Upper lobe of left lung (tissue), 6 donors: Measurements from ENCODE around the gene GARNL3. TPM values are rescaled to one million over a fixed set of nuclear protein-coding genes. Genes with fewer than 3 reads are reported as not detected.

Experiments
- ATAC-seq, 2 donors: fragments of 200-7000 bp; cut with Tn5 transposase; one replicate each; pipeline ENCODE4 v1.9.1; 2022; ENCODE audit warnings: mild to moderate bottlenecking in 2 of 2, moderate library complexity in 2 of 2; ENCODE audit not compliant: low FRiP score in 2 of 2
- DNase-seq, 2 donors: peaks; one replicate each; pipeline ENCODE4 v3.0.0-alpha.2; 2019 to 2020
- H3K27ac ChIP-seq, 4 donors: fragments of 200-600 bp; sonication (generic); one replicate each; pipeline ENCODE4 v1.5.1; 2016 to 2019
- H3K27me3 ChIP-seq, 4 donors: fragments of 200-600 bp; sonication (generic); one replicate each; pipeline ENCODE4 v1.5.1; 2017 to 2019
- H3K36me3 ChIP-seq, 4 donors: fragments of 200-600 bp; sonication (generic); one replicate each; pipeline ENCODE4 v1.5.1; 2016 to 2019
- H3K4me1 ChIP-seq, 4 donors: fragments of 200-600 bp; sonication (generic); one replicate each; pipeline ENCODE4 v1.5.1; 2018 to 2019
- H3K4me3 ChIP-seq, 4 donors: fragments of 200-600 bp; sonication (generic); one replicate each; pipeline ENCODE4 v1.5.1; 2017 to 2019; ENCODE audit warnings: mild to moderate bottlenecking in 2 of 4, moderate library complexity in 1 of 4
- H3K9me3 ChIP-seq, 4 donors: fragments of 200-600 bp; sonication (generic); one replicate each; pipeline ENCODE4 v1.5.1; 2018 to 2019
- CTCF ChIP-seq, 6 experiments: fragments of 450-650 bp in 4 of 6; fragments of 200-600 bp in 2 of 6; sonication (generic) in 2 of 6; IDR thresholded peaks; one replicate each; pipeline ENCODE4 v1.5.1; 2016 to 2019; ENCODE audit warnings: antibody characterized with exemption in 6 of 6
- EP300 ChIP-seq, 4 donors: sonication (generic); formaldehyde crosslinking; IDR thresholded peaks; one replicate each; pipeline ENCODE4 v1.5.1; 2017; ENCODE audit warnings: antibody characterized with exemption in 4 of 4, control low read depth in 2 of 4
- POLR2A ChIP-seq, 4 donors: fragments of 450-650 bp; IDR thresholded peaks; one replicate each; pipeline ENCODE4 v1.5.1; 2016 to 2017; ENCODE audit warnings: antibody characterized with exemption in 4 of 4, mild to moderate bottlenecking in 2 of 4
- POLR2AphosphoS5 ChIP-seq, 2 donors: sonication (generic); formaldehyde crosslinking; IDR thresholded peaks; one replicate each; pipeline ENCODE4 v1.5.1; 2017; ENCODE audit warnings: antibody characterized with exemption in 2 of 2
- WGBS, 2 donors: methylation state at CpG; one replicate each; pipeline ENCODE4 v1.1.5; 2017 to 2018; 5-methylcytosine and 5-hydroxymethylcytosine counted together
- total RNA-seq, 6 donors: library from RNA; depleted of rRNA in 4 of 6; stranded (reverse); fragments of >200 nt in 4 of 6; gene quantifications; one replicate each; pipeline versions ENCODE4 v1.1.0 to v1.2.1, GENCODE V29; 2016 to 2021
- donor health status: DM: no; HTN: no; CAD: no; lungs with moderate emphysema.
- donor health status: DM: no; HTN: yes; CAD: no; lungs with severe emphysema.

Gene GARNL3
- total RNA-seq, 6 donors from 2014 or later, result 3.1 to 37.7 (median 7.0) TPM

- Histone ChIP-seq H3K27ac (no peak overlapping the region), H3K36me3 (peaks cover 3 to 41% (median 29%) of the 10 kb centered on the region in 4 donors), H3K9me3 (no peaks in the 10 kb centered on the region), H3K4me3 (no peak overlapping the region), H3K4me1 (no peaks in the 10 kb centered on the region), H3K27me3 (no peaks in the 10 kb centered on the region)
- ATAC-seq, result no peak
- peak in 1 of 2 donors; percentile 17 for DNase-seq
- WGBS, 2 donors, result 82 to 93% methylated on average over 8 to 13 of the region's 13 CpGs
- TF ChIP-seq CTCF (IDR thresholded peaks at IDR 0.05), result no peak
- no peak for TF ChIP-seq POLR2AphosphoS5 (IDR thresholded peaks at IDR 0.05)
- TF ChIP-seq EP300 (IDR thresholded peaks at IDR 0.05), result no peak
- no peak for TF ChIP-seq POLR2A (IDR thresholded peaks at IDR 0.05)
Measured at GRCh38 chr9:127406799-127407491, 142.4 kb downstream of the GARNL3 start.

GRCh38 chr9:127407492-127407843 lies 142.9 kb downstream of the GARNL3 start:
- H3K4me3 ChIP-seq, result no peak overlapping the region
- no peaks in the 10 kb centered on the region for H3K4me1 ChIP-seq
- H3K27ac ChIP-seq, result no peak overlapping the region
- 82 to 91% methylated on average over 6 of the region's 6 CpGs for WGBS, 2 donors
- TF ChIP-seq POLR2AphosphoS5 (IDR thresholded peaks at IDR 0.05) (no peak), CTCF (IDR thresholded peaks at IDR 0.05) (no peak), POLR2A (IDR thresholded peaks at IDR 0.05) (no peak), EP300 (IDR thresholded peaks at IDR 0.05) (no peak)
- H3K9me3 ChIP-seq, result no peaks in the 10 kb centered on the region
- peaks cover 3 to 38% (median 26%) of the 10 kb centered on the region in 4 donors for H3K36me3 ChIP-seq
- H3K27me3 ChIP-seq, result no peaks in the 10 kb centered on the region
- no peak for ATAC-seq
- no peak for DNase-seq

GRCh38 chr9:127411122-127411521 lies 146.5 kb downstream of the GARNL3 start:
- Histone ChIP-seq H3K36me3 (peaks cover 0 to 11% (median 4%) of the 10 kb centered on the region in 4 donors), H3K4me3 (no peak overlapping the region), H3K4me1 (no peaks in the 10 kb centered on the region), H3K27ac (peak overlapping the region in 3 of 4 donors; percentile 18 to 59 (median 35)), H3K27me3 (no peaks in the 10 kb centered on the region), H3K9me3 (no peaks in the 10 kb centered on the region)
- ATAC-seq, result peak in 1 of 2 donors; percentile 40
- 73 to 83% methylated on average over 4 of the region's 4 CpGs for WGBS, 2 donors
- DNase-seq, result no peak
- no peak for TF ChIP-seq EP300 (IDR thresholded peaks at IDR 0.05)
- no peak for TF ChIP-seq POLR2A (IDR thresholded peaks at IDR 0.05)
- no peak for TF ChIP-seq POLR2AphosphoS5 (IDR thresholded peaks at IDR 0.05)
- TF ChIP-seq CTCF (IDR thresholded peaks at IDR 0.05), result no peak

DNA sequence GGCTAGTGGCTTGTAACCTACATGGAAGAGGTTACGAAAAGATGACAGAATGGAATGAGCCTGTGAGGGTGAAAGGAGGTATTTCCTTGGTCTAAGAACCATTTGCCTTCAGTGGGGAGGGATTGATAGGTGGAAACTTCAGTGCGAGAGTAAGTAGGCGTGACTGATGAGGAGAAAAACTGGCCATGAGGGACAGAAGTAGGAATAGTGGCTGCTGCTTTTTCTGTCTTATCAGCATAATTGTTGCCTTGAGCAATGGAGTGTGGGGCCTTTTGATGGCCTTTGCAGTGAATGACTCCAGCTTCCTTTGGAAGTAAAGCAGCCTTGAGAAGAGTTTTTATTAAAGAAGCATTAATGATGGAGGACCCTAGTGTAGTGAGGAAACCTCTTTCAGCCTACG lies 150.6 kb downstream of the GARNL3 start:
- no peaks in the 10 kb centered on the region for H3K36me3 ChIP-seq

DNA sequence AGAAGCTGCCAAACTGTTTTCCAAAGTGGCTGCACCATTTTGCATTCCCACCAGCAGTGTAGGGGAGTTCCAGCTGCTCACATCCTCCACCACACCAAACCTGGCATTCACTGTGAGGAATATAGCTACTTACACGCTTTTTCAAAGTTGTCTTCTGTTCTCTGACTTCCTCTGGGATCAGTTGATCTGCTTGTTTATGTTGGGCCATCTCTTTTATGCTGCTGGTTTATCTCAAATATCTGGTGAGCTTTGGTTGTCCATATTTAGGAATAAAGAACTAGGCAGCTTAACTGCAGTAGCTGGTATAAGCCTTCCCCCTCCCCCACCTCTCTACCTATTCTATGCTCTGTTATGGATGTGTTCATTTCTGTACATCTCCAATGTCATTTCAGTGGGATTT lies 151.1 kb downstream of the GARNL3 start:
- Histone ChIP-seq H3K27me3 (no peaks in the 10 kb centered on the region), H3K4me3 (no peak overlapping the region), H3K4me1 (no peaks in the 10 kb centered on the region), H3K36me3 (no peaks in the 10 kb centered on the region), H3K27ac (no peak overlapping the region), H3K9me3 (no peaks in the 10 kb centered on the region)
- 70 to 76% methylated on average over 1 of the region's 1 CpG for WGBS, 2 donors
- no peak for DNase-seq
- ATAC-seq, result no peak
- TF ChIP-seq CTCF (IDR thresholded peaks at IDR 0.05) (no peak), EP300 (IDR thresholded peaks at IDR 0.05) (no peak), POLR2A (IDR thresholded peaks at IDR 0.05) (no peak)

More for the DNA sequence above, 150.6 kb downstream of the GARNL3 start:
- no peak overlapping the region for H3K4me3 ChIP-seq
- no peak overlapping the region for H3K27ac ChIP-seq
- 89 to 90% methylated on average over 4 of the region's 4 CpGs for WGBS, 2 donors
- no peak for DNase-seq
- H3K27me3 ChIP-seq, result no peaks in the 10 kb centered on the region
- no peaks in the 10 kb centered on the region for H3K9me3 ChIP-seq
- no peaks in the 10 kb centered on the region for H3K4me1 ChIP-seq
- ATAC-seq, result no peak
- no peak for TF ChIP-seq POLR2AphosphoS5 (IDR thresholded peaks at IDR 0.05)
